Upper lobe of left lung (tissue), 6 donors: Measurements from ENCODE around the gene MYOM3. TPM values are rescaled to one million over a fixed set of nuclear protein-coding genes. Genes with fewer than 3 reads are reported as not detected.

Experiments
- ATAC-seq, 2 donors: fragments of 200-7000 bp; cut with Tn5 transposase; one replicate each; pipeline ENCODE4 v1.9.1; 2022; ENCODE audit warnings: mild to moderate bottlenecking in 2 of 2, moderate library complexity in 2 of 2; ENCODE audit not compliant: low FRiP score in 2 of 2
- DNase-seq, 2 donors: peaks; one replicate each; pipeline ENCODE4 v3.0.0-alpha.2; 2019 to 2020
- H3K27ac ChIP-seq, 4 donors: fragments of 200-600 bp; sonication (generic); one replicate each; pipeline ENCODE4 v1.5.1; 2016 to 2019
- H3K27me3 ChIP-seq, 4 donors: fragments of 200-600 bp; sonication (generic); one replicate each; pipeline ENCODE4 v1.5.1; 2017 to 2019
- H3K36me3 ChIP-seq, 4 donors: fragments of 200-600 bp; sonication (generic); one replicate each; pipeline ENCODE4 v1.5.1; 2016 to 2019
- H3K4me1 ChIP-seq, 4 donors: fragments of 200-600 bp; sonication (generic); one replicate each; pipeline ENCODE4 v1.5.1; 2018 to 2019
- H3K4me3 ChIP-seq, 4 donors: fragments of 200-600 bp; sonication (generic); one replicate each; pipeline ENCODE4 v1.5.1; 2017 to 2019; ENCODE audit warnings: mild to moderate bottlenecking in 2 of 4, moderate library complexity in 1 of 4
- H3K9me3 ChIP-seq, 4 donors: fragments of 200-600 bp; sonication (generic); one replicate each; pipeline ENCODE4 v1.5.1; 2018 to 2019
- EP300 ChIP-seq, 4 donors: sonication (generic); formaldehyde crosslinking; IDR thresholded peaks; one replicate each; pipeline ENCODE4 v1.5.1; 2017; ENCODE audit warnings: antibody characterized with exemption in 4 of 4, control low read depth in 2 of 4
- POLR2A ChIP-seq, 4 donors: fragments of 450-650 bp; IDR thresholded peaks; one replicate each; pipeline ENCODE4 v1.5.1; 2016 to 2017; ENCODE audit warnings: antibody characterized with exemption in 4 of 4, mild to moderate bottlenecking in 2 of 4
- POLR2AphosphoS5 ChIP-seq, 2 donors: sonication (generic); formaldehyde crosslinking; IDR thresholded peaks; one replicate each; pipeline ENCODE4 v1.5.1; 2017; ENCODE audit warnings: antibody characterized with exemption in 2 of 2
- WGBS, 2 donors: methylation state at CpG; one replicate each; pipeline ENCODE4 v1.1.5; 2017 to 2018; 5-methylcytosine and 5-hydroxymethylcytosine counted together
- total RNA-seq, 6 donors: library from RNA; depleted of rRNA in 4 of 6; stranded (reverse); fragments of >200 nt in 4 of 6; gene quantifications; one replicate each; pipeline versions ENCODE4 v1.1.0 to v1.2.1, GENCODE V29; 2016 to 2021
- TF ChIP-seq, protein P1 (sequence below), 6 experiments: fragments of 450-650 bp in 4 of 6; fragments of 200-600 bp in 2 of 6; sonication (generic) in 2 of 6; IDR thresholded peaks; one replicate each; pipeline ENCODE4 v1.5.1; 2016 to 2019; ENCODE audit warnings: antibody characterized with exemption in 6 of 6
- donor health status: DM: no; HTN: no; CAD: no; lungs with moderate emphysema.
- donor health status: DM: no; HTN: yes; CAD: no; lungs with severe emphysema.

The MYOM3 gene
- total RNA-seq, 6 donors from 2014 or later = 0.11 to 0.20 (median 0.15) TPM; not detected in 3

DNA sequence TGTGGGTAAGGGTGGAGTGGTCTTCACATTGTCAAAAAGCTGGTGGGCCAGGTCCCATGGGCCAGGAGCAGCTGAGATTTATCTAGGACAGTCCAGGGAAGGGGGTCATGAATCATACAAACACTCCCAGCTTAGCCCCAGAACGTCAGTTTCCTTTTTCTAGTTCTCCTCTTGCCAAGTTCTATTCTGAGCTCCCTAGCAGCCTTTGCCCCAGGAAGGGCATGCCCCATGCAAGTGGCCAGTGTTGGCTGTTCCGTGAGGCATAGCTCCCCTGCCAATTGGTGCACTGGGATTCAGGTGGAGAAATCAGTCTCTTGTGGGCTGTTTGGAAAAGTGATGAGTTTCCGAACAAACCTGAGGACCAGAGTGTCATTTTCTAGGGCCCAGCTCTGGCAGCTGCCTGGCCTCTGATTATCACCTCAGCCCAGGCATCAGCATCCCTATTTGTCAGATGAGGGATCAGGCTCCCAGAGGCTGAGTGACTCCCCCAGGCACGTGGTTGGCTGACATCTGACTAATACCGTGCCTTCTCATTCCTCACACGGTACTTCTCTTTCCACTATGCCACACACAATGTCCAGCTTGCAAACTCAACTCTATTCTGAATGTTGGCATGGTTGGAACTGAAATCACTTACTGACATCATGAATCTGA is 14.2 kb upstream of the MYOM3 start:
- WGBS, 2 donors = 44 to 45% methylated on average over 6 of the region's 6 CpGs
- Histone ChIP-seq H3K36me3 (no peaks in the 10 kb centered on the region), H3K27me3 (no peaks in the 10 kb centered on the region), H3K4me1 (no peaks in the 10 kb centered on the region), H3K4me3 (no peak overlapping the region), H3K27ac (no peak overlapping the region), H3K9me3 (peaks cover 0 to 10% (median 4%) of the 10 kb centered on the region in 4 donors)
- ATAC-seq (peak in 1 of 2 donors; percentile 37), DNase-seq (no peak)
- TF ChIP-seq POLR2AphosphoS5 (IDR thresholded peaks at IDR 0.05) (no peak), EP300 (IDR thresholded peaks at IDR 0.05) (no peak), POLR2A (IDR thresholded peaks at IDR 0.05) (no peak)
- TF ChIP-seq, protein P1, sequence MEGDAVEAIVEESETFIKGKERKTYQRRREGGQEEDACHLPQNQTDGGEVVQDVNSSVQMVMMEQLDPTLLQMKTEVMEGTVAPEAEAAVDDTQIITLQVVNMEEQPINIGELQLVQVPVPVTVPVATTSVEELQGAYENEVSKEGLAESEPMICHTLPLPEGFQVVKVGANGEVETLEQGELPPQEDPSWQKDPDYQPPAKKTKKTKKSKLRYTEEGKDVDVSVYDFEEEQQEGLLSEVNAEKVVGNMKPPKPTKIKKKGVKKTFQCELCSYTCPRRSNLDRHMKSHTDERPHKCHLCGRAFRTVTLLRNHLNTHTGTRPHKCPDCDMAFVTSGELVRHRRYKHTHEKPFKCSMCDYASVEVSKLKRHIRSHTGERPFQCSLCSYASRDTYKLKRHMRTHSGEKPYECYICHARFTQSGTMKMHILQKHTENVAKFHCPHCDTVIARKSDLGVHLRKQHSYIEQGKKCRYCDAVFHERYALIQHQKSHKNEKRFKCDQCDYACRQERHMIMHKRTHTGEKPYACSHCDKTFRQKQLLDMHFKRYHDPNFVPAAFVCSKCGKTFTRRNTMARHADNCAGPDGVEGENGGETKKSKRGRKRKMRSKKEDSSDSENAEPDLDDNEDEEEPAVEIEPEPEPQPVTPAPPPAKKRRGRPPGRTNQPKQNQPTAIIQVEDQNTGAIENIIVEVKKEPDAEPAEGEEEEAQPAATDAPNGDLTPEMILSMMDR (IDR thresholded peaks at IDR 0.05) = no peak

DNA sequence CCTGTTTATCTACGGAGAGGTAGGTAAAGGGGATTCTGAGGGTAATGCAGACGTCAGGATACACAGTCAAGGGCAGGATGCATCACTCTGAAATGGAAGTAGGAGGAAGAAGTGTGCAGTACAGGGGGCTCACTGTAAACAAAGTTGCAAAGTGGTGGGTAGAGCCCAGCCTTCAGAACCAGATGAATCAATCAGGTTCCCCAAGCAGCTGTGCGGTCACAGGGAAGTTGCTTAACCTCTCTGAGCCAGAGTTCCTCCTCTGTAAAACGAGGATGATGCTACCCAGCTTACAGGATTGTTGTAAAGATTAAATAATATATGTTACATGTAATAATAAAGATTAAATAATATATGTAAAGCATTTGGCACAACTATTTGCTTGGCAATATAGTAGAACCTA is 13.5 kb upstream of the MYOM3 start:
- no peak for TF ChIP-seq POLR2A (IDR thresholded peaks at IDR 0.05)
- no peak for TF ChIP-seq POLR2AphosphoS5 (IDR thresholded peaks at IDR 0.05)
- TF ChIP-seq, protein P1 (IDR thresholded peaks at IDR 0.05) = no peak
- TF ChIP-seq EP300 (IDR thresholded peaks at IDR 0.05) = no peak
- Histone ChIP-seq H3K27ac (no peak overlapping the region), H3K27me3 (no peaks in the 10 kb centered on the region), H3K36me3 (no peaks in the 10 kb centered on the region), H3K9me3 (peaks cover 0 to 6% (median 2%) of the 10 kb centered on the region in 4 donors), H3K4me1 (peaks cover 0 to 7% (median 4%) of the 10 kb centered on the region in 4 donors), H3K4me3 (no peak overlapping the region)
- DNase-seq (no peak), ATAC-seq (no peak)
- WGBS, 2 donors = 65% methylated on average over 4 of the region's 4 CpGs

DNA sequence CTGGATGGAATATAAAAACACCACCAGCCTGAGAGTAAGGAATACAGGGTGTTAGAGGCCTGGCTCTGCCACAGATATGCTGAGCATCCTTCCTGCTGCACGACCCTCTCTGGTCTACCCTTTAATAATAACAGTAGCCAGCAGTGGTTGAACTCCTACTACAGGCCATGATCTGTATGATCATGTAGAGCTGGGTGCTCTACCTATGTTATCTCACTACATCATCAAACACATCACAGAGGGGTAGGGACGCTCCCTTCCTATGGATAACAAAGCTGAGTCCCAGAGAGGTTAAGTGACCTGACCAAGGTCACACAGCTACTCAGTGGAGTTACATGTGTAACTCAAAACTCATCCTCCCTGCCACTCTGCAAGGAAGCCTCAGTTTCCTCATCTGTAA is 13.0 kb upstream of the MYOM3 start:
- peaks cover 0 to 8% (median 6%) of the 10 kb centered on the region in 4 donors for H3K4me1 ChIP-seq
- no peaks in the 10 kb centered on the region for H3K36me3 ChIP-seq
- no peak for ATAC-seq
- no peak for DNase-seq
- H3K9me3 ChIP-seq = peaks cover 0 to 2% (median under 1%) of the 10 kb centered on the region in 4 donors
- no peak overlapping the region for H3K4me3 ChIP-seq
- TF ChIP-seq, protein P1 (IDR thresholded peaks at IDR 0.05) = no peak
- TF ChIP-seq EP300 (IDR thresholded peaks at IDR 0.05) (no peak), POLR2A (IDR thresholded peaks at IDR 0.05) (no peak), POLR2AphosphoS5 (IDR thresholded peaks at IDR 0.05) (no peak)
- 60 to 91% methylated on average over 2 of the region's 2 CpGs for WGBS, 2 donors
- no peaks in the 10 kb centered on the region for H3K27me3 ChIP-seq
- H3K27ac ChIP-seq = no peak overlapping the region

DNA sequence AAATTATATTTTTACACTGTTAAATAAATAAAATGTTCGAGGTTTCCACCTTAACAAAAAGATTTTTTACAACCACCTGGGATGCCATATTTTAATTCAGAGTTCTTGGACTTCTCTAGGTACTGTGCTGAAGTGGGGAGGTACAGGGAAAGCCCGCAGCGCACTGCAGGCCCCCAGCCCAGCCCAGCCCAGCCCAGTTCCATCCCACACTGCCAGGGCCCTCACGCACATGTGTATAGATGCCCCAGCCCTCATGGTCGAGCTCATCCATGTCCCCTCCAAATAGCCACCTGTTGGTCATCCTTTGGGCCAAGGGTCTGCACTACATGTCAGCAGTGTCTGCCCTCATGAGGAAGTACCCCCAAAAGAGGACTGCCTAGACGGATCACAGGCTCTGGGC is 11.7 kb upstream of the MYOM3 start:
- DNase-seq = no peak
- Histone ChIP-seq H3K4me3 (no peak overlapping the region), H3K27ac (no peak overlapping the region), H3K9me3 (no peaks in the 10 kb centered on the region), H3K4me1 (peaks cover 3 to 14% (median 6%) of the 10 kb centered on the region in 4 donors), H3K36me3 (no peaks in the 10 kb centered on the region), H3K27me3 (no peaks in the 10 kb centered on the region)
- no peak for ATAC-seq
- TF ChIP-seq POLR2AphosphoS5 (IDR thresholded peaks at IDR 0.05) (no peak), POLR2A (IDR thresholded peaks at IDR 0.05) (no peak), EP300 (IDR thresholded peaks at IDR 0.05) (no peak)
- TF ChIP-seq, protein P1 (IDR thresholded peaks at IDR 0.05) = no peak
- WGBS, 2 donors = 54 to 77% methylated on average over 4 to 6 of the region's 6 CpGs

DNA sequence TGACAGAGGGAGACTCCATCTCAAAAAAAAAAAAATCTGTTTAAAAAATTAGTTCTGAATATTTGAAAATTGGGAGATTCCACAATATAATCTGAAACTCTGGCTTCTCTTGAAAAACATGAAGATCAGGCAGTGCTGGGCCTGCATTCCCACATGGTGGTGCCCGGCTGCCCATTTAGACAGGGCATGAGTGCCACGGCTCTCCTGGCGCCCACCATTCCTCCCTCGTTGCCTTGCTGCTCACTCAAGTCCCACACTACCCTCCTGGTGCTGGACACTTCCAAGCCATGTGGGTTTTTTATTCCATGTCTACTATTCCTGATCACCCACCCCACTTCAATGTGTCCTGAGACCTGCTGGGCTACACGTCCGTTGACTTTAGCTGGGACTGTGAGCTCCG is 10.8 kb upstream of the MYOM3 start:
- no peak for TF ChIP-seq POLR2AphosphoS5 (IDR thresholded peaks at IDR 0.05)
- TF ChIP-seq, protein P1 (IDR thresholded peaks at IDR 0.05) = no peak
- no peak for TF ChIP-seq EP300 (IDR thresholded peaks at IDR 0.05)
- no peak for TF ChIP-seq POLR2A (IDR thresholded peaks at IDR 0.05)
- Histone ChIP-seq H3K9me3 (no peaks in the 10 kb centered on the region), H3K27me3 (no peaks in the 10 kb centered on the region), H3K4me1 (peaks cover 3 to 14% (median 6%) of the 10 kb centered on the region in 4 donors), H3K36me3 (no peaks in the 10 kb centered on the region), H3K27ac (no peak overlapping the region), H3K4me3 (no peak overlapping the region)
- ATAC-seq (no peak), DNase-seq (no peak)
- WGBS, 2 donors = 90 to 94% methylated on average over 7 of the region's 7 CpGs
